Measurements from ENCODE around the gene DEFB128.

The DEFB128 gene

GRCh38 chr20:164618-165017 is 24.9 kb downstream of the DEFB128 start:
- DNase-seq (ENCODE audit: low read depth), result no peak
- no peak for TF ChIP-seq CTCF (IDR thresholded peaks at IDR 0.05; ENCODE audit: control insufficient read depth, insufficient read depth, low read depth, low read length, missing control alignments)
- no peak overlapping the region for H3K4me3 ChIP-seq (ENCODE audit: control insufficient read depth, low read depth, low read length)

GRCh38 chr20:157154-157553 is 32.4 kb downstream of the DEFB128 start, which contains the start of gene DEFB127:
Gene DEFB127 (plus strand): TSS chr20:157454. CDS start chr20:157545, 91 bp downstream.
- no peak for TF ChIP-seq CTCF (IDR thresholded peaks at IDR 0.05; ENCODE audit: control insufficient read depth, insufficient read depth, low read depth, low read length, missing control alignments)
- no peak for DNase-seq (ENCODE audit: low read depth)
- H3K4me3 ChIP-seq (ENCODE audit: control insufficient read depth, low read depth, low read length), result no peak within 1 kb of the TSS

GRCh38 chr20:152131-152530 is 37.4 kb downstream of the DEFB128 start:
- no peak overlapping the region for H3K4me3 ChIP-seq (ENCODE audit: control insufficient read depth, low read depth, low read length)
- DNase-seq (ENCODE audit: low read depth), result no peak
- no peak for TF ChIP-seq CTCF (IDR thresholded peaks at IDR 0.05; ENCODE audit: control insufficient read depth, insufficient read depth, low read depth, low read length, missing control alignments)

- DNase-seq (ENCODE audit: low read depth), result no peak
- H3K4me3 ChIP-seq (ENCODE audit: control insufficient read depth, low read depth, low read length), result no peak overlapping the region
- TF ChIP-seq CTCF (IDR thresholded peaks at IDR 0.05; ENCODE audit: control insufficient read depth, insufficient read depth, low read depth, low read length, missing control alignments), result no peak
These were observed 43.6 kb downstream of the DEFB128 start for GRCh38 chr20:145877-146276.

GRCh38 chr20:142290-142689 is 47.2 kb downstream of the DEFB128 start, which contains the start of gene DEFB126:
Gene DEFB126 (plus strand): TSS chr20:142590. CDS start chr20:142629, 39 bp downstream.
- no peak within 1 kb of the TSS for H3K4me3 ChIP-seq (ENCODE audit: control insufficient read depth, low read depth, low read length)
- TF ChIP-seq CTCF (IDR thresholded peaks at IDR 0.05; ENCODE audit: control insufficient read depth, insufficient read depth, low read depth, low read length, missing control alignments), result no peak
- no peak for DNase-seq (ENCODE audit: low read depth)
